ENCODE data around the gene ZBTB48. TPM values are rescaled to one million over a fixed set of nuclear protein-coding genes. Genes with fewer than 3 reads are reported as not detected.

The ZBTB48 gene
- polyA plus RNA-seq, 3 donors = 13.2 to 94.2 (median 23.0) TPM

GRCh38 chr1:6531996-6532395, 47.8 kb upstream of the ZBTB48 start:
- Histone ChIP-seq H4K20me1 (ENCODE audit: insufficient read depth, low read length) (no peaks in the 10 kb centered on the region), H3K9me3 (replicated peaks in 1 of 2; ENCODE audit: control insufficient read depth in 1 of 2, insufficient read depth in 1 of 2, low read length in 2 of 2) (no peaks in the 10 kb centered on the region), H3K79me2 (ENCODE audit: insufficient read depth, low read length) (no peaks in the 10 kb centered on the region), H3K4me1 (ENCODE audit: control insufficient read depth in 1 of 2, insufficient read depth in 2 of 2, low read length in 2 of 2) (peaks cover 0 to 4% of the 10 kb centered on the region in 2 donors), H2AFZ (ENCODE audit: insufficient read depth, low read depth, low read length, poor library complexity, severe bottlenecking) (no peak overlapping the region), H3K4me3 (replicated peaks in 1 of 3; ENCODE audit: low read depth in 2 of 3, low read length in 3 of 3) (no peak overlapping the region), H3K4me2 (replicated peaks; ENCODE audit: extremely low read depth, low read length, poor library complexity, severe bottlenecking) (no peak overlapping the region), H3K36me3 (replicated peaks in 1 of 2; ENCODE audit: control insufficient read depth in 1 of 2, insufficient read depth in 2 of 2, low read length in 2 of 2) (peaks cover 60 to 81% of the 10 kb centered on the region in 2 donors), H3K27me3 (ENCODE audit: control insufficient read depth in 2 of 2, insufficient read depth in 2 of 2, low read length in 2 of 2) (no peaks in the 10 kb centered on the region), H3K9ac (ENCODE audit: insufficient read depth, low read length, poor library complexity, severe bottlenecking) (no peak overlapping the region), H3K27ac (ENCODE audit: low read depth in 1 of 2, low read length in 2 of 2) (no peak overlapping the region)
- no peak for DNase-seq
- H3K36me3 Mint-ChIP-seq = peaks cover 58 to 78% of the 10 kb centered on the region in 2 donors
- intact Hi-C loops (cut with micrococcal nuclease) = no loop called here
- peaks cover 0 to 2% (median 0%) of the 10 kb centered on the region in 3 donors for H3K27me3 Mint-ChIP-seq (ENCODE audit: low read depth in 3 of 3)
- no peak for TF ChIP-seq CTCF (IDR thresholded peaks at IDR 0.05)
- no peaks in the 10 kb centered on the region for H3K9me3 Mint-ChIP-seq
- WGBS (ENCODE audit: insufficient coverage) = 72% methylated on average over 2 of the region's 5 CpGs
- H3K27ac Mint-ChIP-seq = peak overlapping the region in 1 of 7 donors; percentile 73
- H3K4me3 Mint-ChIP-seq = no peak overlapping the region
- peaks cover 4% of the 10 kb centered on the region for H3K4me1 Mint-ChIP-seq

- no peak overlapping the region for H3K4me2 ChIP-seq (replicated peaks; ENCODE audit: extremely low read depth, low read length, poor library complexity, severe bottlenecking)
- H3K79me2 ChIP-seq (ENCODE audit: insufficient read depth, low read length) = no peaks in the 10 kb centered on the region
- H2AFZ ChIP-seq (ENCODE audit: insufficient read depth, low read depth, low read length, poor library complexity, severe bottlenecking) = no peak overlapping the region
- H3K4me3 Mint-ChIP-seq = no peak overlapping the region
- intact Hi-C loops (cut with micrococcal nuclease) = no loop called here
- H3K4me1 ChIP-seq (ENCODE audit: control insufficient read depth in 1 of 2, insufficient read depth in 2 of 2, low read length in 2 of 2) = peaks cover 0 to 4% of the 10 kb centered on the region in 2 donors
- peaks cover 44 to 70% of the 10 kb centered on the region in 2 donors for H3K36me3 ChIP-seq (replicated peaks in 1 of 2; ENCODE audit: control insufficient read depth in 1 of 2, insufficient read depth in 2 of 2, low read length in 2 of 2)
- H4K20me1 ChIP-seq (ENCODE audit: insufficient read depth, low read length) = no peaks in the 10 kb centered on the region
- 100% methylated on average over 2 of the region's 8 CpGs for WGBS (ENCODE audit: insufficient coverage)
- H3K9me3 ChIP-seq (replicated peaks in 1 of 2; ENCODE audit: control insufficient read depth in 1 of 2, insufficient read depth in 1 of 2, low read length in 2 of 2) = no peaks in the 10 kb centered on the region
- H3K4me3 ChIP-seq (replicated peaks in 1 of 3; ENCODE audit: low read depth in 2 of 3, low read length in 3 of 3) = no peak overlapping the region
- peak overlapping the region in 1 of 2 donors; percentile 72 for H3K27ac ChIP-seq (ENCODE audit: low read depth in 1 of 2, low read length in 2 of 2)
- H3K27me3 ChIP-seq (ENCODE audit: control insufficient read depth in 2 of 2, insufficient read depth in 2 of 2, low read length in 2 of 2) = no peaks in the 10 kb centered on the region
- peaks cover 4% of the 10 kb centered on the region for H3K4me1 Mint-ChIP-seq
- H3K9me3 Mint-ChIP-seq = no peaks in the 10 kb centered on the region
- no peak overlapping the region for H3K9ac ChIP-seq (ENCODE audit: insufficient read depth, low read length, poor library complexity, severe bottlenecking)
- H3K27ac Mint-ChIP-seq = peak overlapping the region in 2 of 7 donors; percentile 54 to 68
- H3K27me3 Mint-ChIP-seq (ENCODE audit: low read depth in 3 of 3) = peaks cover 0 to 2% (median 0%) of the 10 kb centered on the region in 3 donors
- TF ChIP-seq CTCF (IDR thresholded peaks at IDR 0.05) = no peak
- DNase-seq = no peak
- peaks cover 48 to 73% of the 10 kb centered on the region in 2 donors for H3K36me3 Mint-ChIP-seq
These were observed 45.5 kb upstream of the ZBTB48 start for GRCh38 chr1:6534248-6534822.

Measured in CD14-positive monocyte (primary cell).